Measurements from ENCODE around the gene CDKAL1. TPM values are rescaled to one million over a fixed set of nuclear protein-coding genes. Genes with fewer than 3 reads are reported as not detected.
"Not testable (repeated sequence)": the region's sequence is repeated elsewhere in the genome, so short reads cannot be mapped to it uniquely, and the experiment has no call there.

The CDKAL1 gene
- total RNA-seq, 2 donors from 2014 or later = 23.0 to 23.7 TPM

- Mint-ChIP-seq H3K27ac (peak overlapping the region; percentile 37), H3K36me3 (ENCODE audit: low read depth) (peaks cover 12% of the 10 kb centered on the region), H3K27me3 (no peaks in the 10 kb centered on the region), H3K4me3 (no peak overlapping the region), H3K4me1 (peaks cover 15% of the 10 kb centered on the region)
- no peak for ATAC-seq
- no peaks in the 10 kb centered on the region for H3K9me3 ChIP-seq (ENCODE audit: control insufficient read depth, low read length, poor library complexity, severe bottlenecking)
- no peak for DNase-seq
Measured at GRCh38 chr6:20582586-20583443, 48.6 kb downstream of the CDKAL1 start.

GRCh38 chr6:20583444-20583800, 49.2 kb downstream of the CDKAL1 start:
- peak overlapping the region; percentile 37 for H3K27ac Mint-ChIP-seq
- peaks cover 12% of the 10 kb centered on the region for H3K4me1 Mint-ChIP-seq
- peaks cover 12% of the 10 kb centered on the region for H3K36me3 Mint-ChIP-seq (ENCODE audit: low read depth)
- H3K27me3 Mint-ChIP-seq = no peaks in the 10 kb centered on the region
- no peaks in the 10 kb centered on the region for H3K9me3 ChIP-seq (ENCODE audit: control insufficient read depth, low read length, poor library complexity, severe bottlenecking)
- ATAC-seq = no peak
- DNase-seq = no peak
- no peak overlapping the region for H3K4me3 Mint-ChIP-seq

- Mint-ChIP-seq H3K4me3 (no peak overlapping the region), H3K27me3 (no peaks in the 10 kb centered on the region), H3K4me1 (peaks cover 10% of the 10 kb centered on the region), H3K27ac (no peak overlapping the region), H3K36me3 (ENCODE audit: low read depth) (peaks cover 12% of the 10 kb centered on the region)
- ATAC-seq (no peak), DNase-seq (no peak)
- H3K9me3 ChIP-seq (ENCODE audit: control insufficient read depth, low read length, poor library complexity, severe bottlenecking) = no peaks in the 10 kb centered on the region
Measured at GRCh38 chr6:20584100-20584731, 50.0 kb downstream of the CDKAL1 start.

DNA sequence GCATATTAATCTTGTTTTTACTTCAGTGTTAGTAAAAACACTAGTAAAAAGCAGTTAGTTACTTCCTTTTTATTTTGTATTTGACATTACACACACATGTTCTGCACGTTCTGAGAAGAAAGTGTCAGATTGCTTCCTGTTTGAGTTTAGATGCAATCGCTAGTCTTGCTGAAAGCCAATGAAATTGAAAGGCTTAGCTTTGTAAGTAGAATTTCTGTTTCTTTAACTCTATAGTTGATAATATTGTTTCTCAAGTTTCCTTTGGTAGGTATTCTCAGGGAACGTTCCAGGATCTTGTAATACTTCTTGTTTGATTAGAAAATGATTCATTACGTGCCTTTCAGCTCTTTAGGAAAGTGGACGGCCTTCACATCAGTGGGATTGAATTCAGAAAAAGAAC, 55.0 kb downstream of the CDKAL1 start:
- peaks cover 7% of the 10 kb centered on the region for H3K36me3 Mint-ChIP-seq (ENCODE audit: low read depth)
- H3K9me3 ChIP-seq (ENCODE audit: control insufficient read depth, low read length, poor library complexity, severe bottlenecking) = no peaks in the 10 kb centered on the region
- H3K4me1 Mint-ChIP-seq = peaks cover 6% of the 10 kb centered on the region
- no peak for ATAC-seq
- H3K4me3 Mint-ChIP-seq = no peak overlapping the region
- no peak for DNase-seq
- H3K27me3 Mint-ChIP-seq = no peaks in the 10 kb centered on the region
- no peak overlapping the region for H3K27ac Mint-ChIP-seq

DNA sequence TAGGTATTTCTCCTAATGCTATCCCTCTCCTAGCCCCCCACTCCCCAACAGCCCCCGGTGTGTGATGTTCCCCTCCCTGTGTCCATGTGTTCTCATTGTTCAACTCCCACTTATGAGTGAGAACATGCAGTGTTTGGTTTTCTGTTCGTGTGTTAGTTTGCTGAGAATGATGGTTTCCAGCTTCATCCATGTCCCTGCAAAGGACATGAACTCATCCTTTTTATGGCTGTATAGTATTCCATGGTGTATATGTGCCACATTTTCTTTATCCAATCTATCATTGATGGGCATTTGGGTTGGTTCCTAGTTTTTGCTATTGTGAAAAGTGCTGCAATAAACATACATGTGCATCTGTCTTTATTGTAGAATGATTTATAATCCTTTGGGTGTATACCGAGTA, 56.2 kb downstream of the CDKAL1 start:
- not testable (repeated sequence) for H3K27ac Mint-ChIP-seq; H3K4me1 Mint-ChIP-seq; H3K9me3 ChIP-seq (ENCODE audit: control insufficient read depth, low read length, poor library complexity, severe bottlenecking); DNase-seq; ATAC-seq; H3K27me3 Mint-ChIP-seq; H3K4me3 Mint-ChIP-seq; H3K36me3 Mint-ChIP-seq (ENCODE audit: low read depth)

- H3K36me3 Mint-ChIP-seq (ENCODE audit: low read depth); DNase-seq; H3K4me3 Mint-ChIP-seq; ATAC-seq; H3K9me3 ChIP-seq (ENCODE audit: control insufficient read depth, low read length, poor library complexity, severe bottlenecking); H3K27ac Mint-ChIP-seq; H3K27me3 Mint-ChIP-seq; H3K4me1 Mint-ChIP-seq: not testable (repeated sequence)
Measured at GRCh38 chr6:20594299-20594853, 60.1 kb downstream of the CDKAL1 start.

GRCh38 chr6:20599302-20600051, 65.2 kb downstream of the CDKAL1 start:
- H3K4me3 Mint-ChIP-seq = no peak overlapping the region
- no peaks in the 10 kb centered on the region for H3K9me3 ChIP-seq (ENCODE audit: control insufficient read depth, low read length, poor library complexity, severe bottlenecking)
- ATAC-seq (no peak), DNase-seq (no peak)
- H3K27ac Mint-ChIP-seq = no peak overlapping the region
- peaks cover 8% of the 10 kb centered on the region for H3K36me3 Mint-ChIP-seq (ENCODE audit: low read depth)
- peaks cover 3% of the 10 kb centered on the region for H3K4me1 Mint-ChIP-seq
- H3K27me3 Mint-ChIP-seq = no peaks in the 10 kb centered on the region

DNA sequence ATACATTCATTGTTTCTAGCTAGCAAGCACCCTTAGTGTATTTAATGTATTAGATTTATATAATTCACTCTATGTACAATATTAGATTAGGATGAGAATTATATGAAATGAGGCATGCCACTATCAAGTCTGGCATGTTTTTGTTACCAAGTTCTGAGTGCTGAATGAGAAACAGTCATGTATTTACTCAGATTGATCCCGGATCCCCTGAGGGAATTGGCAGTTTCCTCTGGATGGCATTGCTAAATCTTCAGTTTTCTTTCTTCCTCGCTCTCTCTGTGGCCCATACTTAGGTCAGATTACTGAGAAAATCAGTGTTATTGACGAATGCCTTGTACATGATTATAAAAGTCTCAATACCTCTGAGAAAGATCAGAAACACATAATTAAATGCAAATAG, 66.6 kb downstream of the CDKAL1 start:
- Mint-ChIP-seq H3K36me3 (ENCODE audit: low read depth) (peaks cover 3% of the 10 kb centered on the region), H3K4me1 (peaks cover 3% of the 10 kb centered on the region), H3K27me3 (no peaks in the 10 kb centered on the region), H3K4me3 (no peak overlapping the region), H3K27ac (no peak overlapping the region)
- ATAC-seq (no peak), DNase-seq (no peak)
- H3K9me3 ChIP-seq (ENCODE audit: control insufficient read depth, low read length, poor library complexity, severe bottlenecking) = no peaks in the 10 kb centered on the region

DNA sequence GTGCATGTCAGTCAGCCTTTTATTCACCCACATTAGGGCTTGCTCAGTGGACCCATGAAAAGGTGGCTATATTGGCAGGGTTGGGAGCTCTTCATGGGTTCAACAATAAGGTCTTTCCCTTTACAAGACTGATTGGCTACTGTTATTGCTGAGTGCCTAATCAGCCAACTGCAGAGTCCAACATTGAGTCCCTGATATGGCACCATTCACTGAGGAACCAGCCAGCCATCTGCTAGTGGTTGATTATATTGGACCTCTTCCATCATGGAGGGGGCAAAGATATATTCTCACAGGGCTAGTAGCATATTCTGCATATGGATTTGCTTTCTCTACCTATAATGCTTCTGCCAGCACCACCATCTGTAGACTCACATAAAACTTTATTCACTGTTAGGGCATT, 69.9 kb downstream of the CDKAL1 start:
- Mint-ChIP-seq H3K36me3 (ENCODE audit: low read depth) (peaks cover 4% of the 10 kb centered on the region), H3K27ac (no peak overlapping the region), H3K27me3 (no peaks in the 10 kb centered on the region), H3K4me3 (no peak overlapping the region), H3K4me1 (peaks cover 8% of the 10 kb centered on the region)
- H3K9me3 ChIP-seq (ENCODE audit: control insufficient read depth, low read length, poor library complexity, severe bottlenecking) = no peaks in the 10 kb centered on the region
- ATAC-seq (no peak), DNase-seq (no peak)

DNA sequence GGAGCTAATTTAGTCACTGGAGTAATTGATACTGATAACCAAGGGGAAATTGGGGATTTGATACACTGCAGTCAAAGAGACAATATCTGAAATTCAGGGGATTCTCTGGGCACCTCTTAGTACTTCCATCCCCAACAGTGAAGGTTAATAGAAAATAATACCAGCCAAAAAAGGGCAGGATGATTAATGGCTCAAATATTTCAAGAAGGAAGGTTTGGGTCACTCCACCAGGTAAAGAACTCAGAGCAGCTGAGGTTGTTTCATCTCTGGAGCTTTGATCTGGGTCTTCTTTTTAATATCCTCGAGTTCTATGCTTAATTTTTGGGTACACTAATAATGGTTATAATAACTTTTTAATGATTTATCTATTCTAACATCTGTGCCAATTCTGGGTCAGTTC, 70.8 kb downstream of the CDKAL1 start:
- H3K27me3 Mint-ChIP-seq = no peaks in the 10 kb centered on the region
- peaks cover 5% of the 10 kb centered on the region for H3K36me3 Mint-ChIP-seq (ENCODE audit: low read depth)
- peaks cover 8% of the 10 kb centered on the region for H3K4me1 Mint-ChIP-seq
- DNase-seq = no peak
- H3K27ac Mint-ChIP-seq = no peak overlapping the region
- no peaks in the 10 kb centered on the region for H3K9me3 ChIP-seq (ENCODE audit: control insufficient read depth, low read length, poor library complexity, severe bottlenecking)
- ATAC-seq = no peak
- H3K4me3 Mint-ChIP-seq = no peak overlapping the region

DNA sequence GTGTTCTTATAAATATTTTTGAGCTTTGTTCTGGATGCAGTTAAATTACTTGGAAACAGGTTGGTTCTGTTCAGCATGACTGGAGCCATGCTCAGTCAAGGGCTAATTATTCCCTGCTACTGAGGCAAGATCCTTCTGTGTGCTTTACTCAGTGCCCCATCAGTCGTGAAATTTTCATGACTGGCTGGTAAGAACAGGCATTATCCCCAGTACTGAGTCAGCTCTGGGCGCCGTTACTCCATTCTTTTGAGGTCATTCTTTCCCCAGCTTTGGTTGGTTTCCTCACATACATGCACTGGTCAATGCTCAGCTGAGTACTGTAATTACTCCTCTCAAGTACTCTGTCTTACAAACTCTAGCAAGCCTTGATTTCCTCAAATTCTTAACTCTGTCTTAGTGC, 71.3 kb downstream of the CDKAL1 start:
- Mint-ChIP-seq H3K4me1 (peaks cover 8% of the 10 kb centered on the region), H3K27me3 (no peaks in the 10 kb centered on the region), H3K36me3 (ENCODE audit: low read depth) (peaks cover 5% of the 10 kb centered on the region), H3K4me3 (no peak overlapping the region), H3K27ac (no peak overlapping the region)
- ATAC-seq = no peak
- no peak for DNase-seq
- no peaks in the 10 kb centered on the region for H3K9me3 ChIP-seq (ENCODE audit: control insufficient read depth, low read length, poor library complexity, severe bottlenecking)

DNA sequence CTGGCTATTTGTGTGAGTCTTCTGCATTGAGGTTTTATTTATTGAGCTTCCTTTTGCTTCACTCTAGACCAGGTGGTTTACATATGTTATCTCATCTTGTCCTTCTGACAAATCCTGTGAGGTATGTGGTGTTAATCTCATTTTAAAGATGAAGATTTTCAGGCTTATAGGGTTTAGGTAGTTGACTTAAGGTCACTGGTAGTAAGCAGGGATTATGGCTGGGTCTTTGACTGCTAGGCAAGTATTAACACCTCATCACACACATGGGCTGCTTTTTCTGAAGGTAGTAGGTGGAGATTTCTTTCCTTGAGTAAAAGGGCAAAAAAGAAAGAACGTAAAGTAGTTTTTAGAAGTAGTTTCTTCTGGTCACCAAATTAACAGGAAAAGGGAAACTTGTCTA, 72.6 kb downstream of the CDKAL1 start:
- Mint-ChIP-seq H3K36me3 (ENCODE audit: low read depth) (peaks cover 3% of the 10 kb centered on the region), H3K27ac (peak overlapping the region; percentile 53), H3K4me3 (no peak overlapping the region), H3K27me3 (no peaks in the 10 kb centered on the region), H3K4me1 (peaks cover 12% of the 10 kb centered on the region)
- DNase-seq (no peak), ATAC-seq (no peak)
- H3K9me3 ChIP-seq (ENCODE audit: control insufficient read depth, low read length, poor library complexity, severe bottlenecking) = no peaks in the 10 kb centered on the region

DNA sequence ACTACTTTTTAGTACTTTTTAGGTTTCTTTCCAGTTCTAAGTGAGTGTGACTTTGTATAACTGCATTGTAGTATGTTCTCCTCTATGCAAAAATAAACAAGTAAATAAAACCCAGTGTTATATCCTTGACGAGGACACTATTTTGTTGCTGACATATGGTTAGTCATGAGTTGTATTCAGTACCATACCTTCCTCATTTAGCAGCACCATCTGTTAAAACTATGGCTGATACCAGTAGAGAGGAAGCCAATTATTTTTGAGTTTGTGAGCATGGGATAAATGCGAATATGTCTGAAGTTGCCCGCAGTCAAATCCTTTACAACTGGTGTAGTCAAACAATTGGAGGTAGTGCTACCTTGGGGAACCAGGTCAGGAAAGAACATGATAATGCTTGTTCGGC, 74.1 kb downstream of the CDKAL1 start:
- Mint-ChIP-seq H3K36me3 (ENCODE audit: low read depth) (peaks cover 3% of the 10 kb centered on the region), H3K4me3 (no peak overlapping the region)
- no peak for ATAC-seq

More for the DNA sequence above, 74.1 kb downstream of the CDKAL1 start:
- DNase-seq = no peak
- Mint-ChIP-seq H3K27me3 (no peaks in the 10 kb centered on the region), H3K4me1 (peaks cover 19% of the 10 kb centered on the region), H3K27ac (no peak overlapping the region)
- no peaks in the 10 kb centered on the region for H3K9me3 ChIP-seq (ENCODE audit: control insufficient read depth, low read length, poor library complexity, severe bottlenecking)
